Mesendoderm (in vitro differentiated cells): ENCODE results near the gene CR1.
"Not testable (repeated sequence)": the region's sequence is repeated elsewhere in the genome, so short reads cannot be mapped to it uniquely, and the experiment has no call there.

ENCODE experiments used
- DNase-seq: peaks from one replicate; pipeline ENCODE4 v3.0.0; 2013
- H2AK5ac ChIP-seq: 2 replicates; pipeline ENCODE4 v1.6.1; 2013; ENCODE audit warnings: low read length, inconsistent platforms
- H2BK120ac ChIP-seq: 2 replicates; pipeline ENCODE4 v1.6.1; 2013; ENCODE audit warnings: low read depth, mild to moderate bottlenecking, low read length, moderate library complexity, mixed read lengths
- H2BK15ac ChIP-seq: replicated peaks from 2 replicates; pipeline ENCODE4 v1.6.1; 2013; ENCODE audit warnings: low read depth, mild to moderate bottlenecking, moderate library complexity
- H2BK5ac ChIP-seq: 2 replicates; pipeline ENCODE4 v1.6.1; 2013; ENCODE audit warnings: low read length, inconsistent platforms
- H3K18ac ChIP-seq: 2 replicates; pipeline ENCODE4 v1.6.1; 2013; ENCODE audit warnings: mild to moderate bottlenecking, low read length, mixed read lengths
- H3K23ac ChIP-seq: one replicate; pipeline ENCODE4 v1.6.1; 2013; ENCODE audit warnings: low read length
- H3K27ac ChIP-seq: 2 replicates; pipeline ENCODE4 v1.5.1; 2013; ENCODE audit warnings: low read depth, mild to moderate bottlenecking, inconsistent platforms, low read length, moderate library complexity
- H3K27me3 ChIP-seq: 2 replicates; pipeline ENCODE4 v1.6.1; 2013; ENCODE audit warnings: low read length, control low read depth, mild to moderate bottlenecking, inconsistent platforms; ENCODE audit not compliant: insufficient read depth, poor library complexity
- H3K36me3 ChIP-seq: 2 replicates; pipeline ENCODE4 v1.6.1; 2013; ENCODE audit warnings: low read length, inconsistent platforms; ENCODE audit not compliant: control insufficient read depth, insufficient read depth
- H3K4ac ChIP-seq: one replicate; pipeline ENCODE4 v1.6.1; 2013; ENCODE audit warnings: low read depth, mild to moderate bottlenecking, low read length, moderate library complexity
- H3K4me1 ChIP-seq: 2 replicates; pipeline ENCODE4 v1.6.1; 2013; ENCODE audit warnings: low read depth, low read length, inconsistent platforms; ENCODE audit not compliant: control insufficient read depth
- H3K4me2 ChIP-seq: 2 replicates; pipeline ENCODE4 v1.6.1; 2013; ENCODE audit warnings: low read length
- H3K4me3 ChIP-seq: 2 replicates; pipeline ENCODE4 v1.5.1; 2013; ENCODE audit warnings: mild to moderate bottlenecking, low read length
- H3K56ac ChIP-seq: one replicate; pipeline ENCODE4 v1.6.1; 2013; ENCODE audit warnings: low read length
- H3K79me1 ChIP-seq: 2 replicates; pipeline ENCODE4 v1.6.1; 2013; ENCODE audit warnings: low read length, inconsistent platforms
- H3K79me2 ChIP-seq: 2 replicates; pipeline ENCODE4 v1.6.1; 2013; ENCODE audit warnings: mild to moderate bottlenecking, low read length; ENCODE audit not compliant: control insufficient read depth, insufficient read depth
- H3K9ac ChIP-seq: 2 replicates; pipeline ENCODE4 v1.6.1; 2013; ENCODE audit warnings: low read length, inconsistent platforms
- H4K5ac ChIP-seq: one replicate; pipeline ENCODE4 v1.6.1; 2013; ENCODE audit warnings: low read length
- H4K8ac ChIP-seq: one replicate; pipeline ENCODE4 v1.6.1; 2013; ENCODE audit warnings: low read depth, mild to moderate bottlenecking, control low read depth, low read length, moderate library complexity
- WGBS: extraction: QIAGEN DNeasy Blood & Tissue Kit; methylation state at CpG from one replicate; pipeline ENCODE4 v1.1.7; 2013; ENCODE audit warnings: low lambda C conversion rate, missing lambda C conversion rate; ENCODE audit not compliant: insufficient coverage; ENCODE audit errors: extremely low coverage; 5-methylcytosine and 5-hydroxymethylcytosine counted together

Gene CR1

GRCh38 chr1:207676153-207676552, 180.2 kb downstream of the CR1 start:
- H3K4ac ChIP-seq = no peak overlapping the region

DNA sequence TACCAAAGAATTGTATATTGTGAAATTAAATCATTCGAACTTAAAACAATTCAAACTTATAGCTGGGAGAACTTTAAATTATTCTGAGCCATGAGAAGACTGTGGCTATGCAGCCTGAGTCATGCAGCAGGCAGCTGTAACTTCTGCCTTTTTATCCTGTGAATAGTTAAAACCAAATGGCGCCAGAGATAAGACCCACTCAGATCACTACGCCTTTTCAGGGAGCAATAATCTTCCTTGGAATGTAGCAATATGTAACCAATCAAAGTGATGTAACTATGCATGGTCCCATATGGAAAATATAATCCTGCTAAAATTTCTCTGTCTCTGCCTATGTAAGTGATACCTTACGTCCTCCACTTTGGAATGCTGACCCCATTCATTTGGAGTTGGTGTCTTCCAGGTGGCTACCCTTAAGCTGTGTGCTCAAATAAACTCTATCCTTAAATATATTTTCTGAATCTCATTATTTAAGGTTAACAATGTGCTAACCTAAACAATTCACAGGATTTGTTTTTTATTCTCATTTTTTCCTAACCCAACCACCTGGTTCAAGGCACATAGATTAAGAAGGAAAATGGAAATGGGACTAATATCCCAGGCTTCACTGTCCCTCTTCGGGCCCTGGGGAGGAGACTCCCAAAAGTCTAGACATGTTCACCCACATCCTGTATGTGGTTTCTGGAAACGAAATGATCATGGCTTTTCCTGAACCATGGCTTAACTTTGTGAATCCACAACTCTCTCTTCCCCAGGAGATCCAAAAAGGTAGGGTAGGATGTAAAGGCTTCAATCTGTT, 184.8 kb downstream of the CR1 start:
- not testable (repeated sequence) for H3K4me2 ChIP-seq, H3K23ac ChIP-seq
- DNase-seq = peak; percentile 87

More at GRCh38 chr1:207676153-207676552, 180.2 kb downstream of the CR1 start:
- Histone ChIP-seq H2BK5ac (no peak overlapping the region), H3K79me1 (no peaks in the 10 kb centered on the region), H3K18ac (no peak overlapping the region), H2BK15ac (no peak overlapping the region), H3K27me3 (no peaks in the 10 kb centered on the region), H2AK5ac (no peak overlapping the region), H4K5ac (no peak overlapping the region), H3K4me1 (no peaks in the 10 kb centered on the region), H3K56ac (no peak overlapping the region), H3K36me3 (no peaks in the 10 kb centered on the region), H3K4me3 (no peak overlapping the region), H2BK120ac (no peak overlapping the region), H3K4me2 (no peak overlapping the region), H3K27ac (no peak overlapping the region), H3K79me2 (no peaks in the 10 kb centered on the region), H3K9ac (no peak overlapping the region), H4K8ac (no peak overlapping the region), H3K23ac (no peak overlapping the region)
- whole genome bisulfite sequencing = no CpG with 5 or more reads among the region's 4 CpGs
- DNase-seq = no peak

DNA sequence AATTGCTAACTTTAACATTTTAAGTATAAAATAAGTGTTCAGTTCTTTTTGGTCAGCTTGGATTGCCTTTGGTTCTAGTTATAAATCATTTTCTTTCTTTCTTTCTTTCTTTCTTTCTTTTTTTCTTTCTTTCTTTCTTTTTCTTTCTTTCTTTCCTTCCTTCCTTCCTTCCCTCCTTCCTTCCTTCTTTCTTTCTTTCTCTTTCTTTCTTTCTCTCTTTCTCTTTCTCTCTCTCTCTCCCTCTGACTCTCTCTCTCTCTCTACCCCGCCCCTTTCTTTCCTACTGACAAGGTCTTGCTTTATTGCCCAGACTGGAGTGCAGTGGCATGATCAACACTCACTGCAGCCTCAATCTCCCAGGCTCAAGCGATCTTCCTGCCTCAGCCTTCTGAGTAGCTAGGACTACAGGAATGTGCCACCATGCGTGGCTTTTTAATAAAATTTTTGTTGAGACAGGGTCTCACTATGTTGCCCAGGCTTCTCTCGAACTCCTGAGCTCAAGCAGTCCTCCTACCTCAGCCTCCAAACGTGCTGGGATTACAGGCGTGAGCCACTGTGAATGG, 187.0 kb downstream of the CR1 start:
- no CpG with 5 or more reads among the region's 6 CpGs for WGBS
- not testable (repeated sequence) for H3K56ac ChIP-seq, H3K9ac ChIP-seq, H2AK5ac ChIP-seq, H2BK15ac ChIP-seq, H3K4me3 ChIP-seq, H3K23ac ChIP-seq, H3K27me3 ChIP-seq, H3K79me1 ChIP-seq, H4K8ac ChIP-seq, DNase-seq, H3K4me2 ChIP-seq, H4K5ac ChIP-seq, H3K79me2 ChIP-seq, H3K36me3 ChIP-seq, H3K27ac ChIP-seq, H3K4ac ChIP-seq, H2BK5ac ChIP-seq, H3K18ac ChIP-seq, H2BK120ac ChIP-seq, H3K4me1 ChIP-seq

More for the DNA sequence above, 184.8 kb downstream of the CR1 start:
- H2BK15ac ChIP-seq, H3K4ac ChIP-seq, H3K9ac ChIP-seq, H3K18ac ChIP-seq, H3K79me1 ChIP-seq, H3K4me1 ChIP-seq, H3K79me2 ChIP-seq, H3K27ac ChIP-seq, H2BK5ac ChIP-seq, H2AK5ac ChIP-seq, H3K56ac ChIP-seq, H3K27me3 ChIP-seq, H2BK120ac ChIP-seq, H3K4me3 ChIP-seq, H4K8ac ChIP-seq, H4K5ac ChIP-seq, H3K36me3 ChIP-seq: not testable (repeated sequence)
- WGBS = no CpG with 5 or more reads among the region's 6 CpGs

DNA sequence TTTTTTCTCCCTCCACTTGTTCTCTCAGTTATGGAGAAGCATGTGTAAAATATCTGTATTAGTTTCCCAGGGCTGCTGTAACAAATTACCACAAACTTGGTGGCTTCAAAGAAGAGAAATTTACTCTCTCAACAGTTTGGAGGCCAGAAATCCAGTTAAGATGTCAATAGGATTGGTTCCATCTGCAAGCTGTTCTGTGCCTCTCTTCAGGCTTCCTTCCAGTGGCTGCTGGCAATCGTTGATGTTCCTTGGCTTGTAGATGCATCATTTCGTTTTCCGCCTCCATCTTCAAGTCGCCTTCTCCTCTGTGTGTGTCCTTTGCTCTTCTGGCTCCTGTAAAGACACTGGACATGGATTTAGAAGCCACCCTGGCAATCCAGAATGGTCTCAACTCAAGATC, 194.6 kb downstream of the CR1 start:
- H2BK5ac ChIP-seq, H2BK120ac ChIP-seq, H3K79me2 ChIP-seq, H3K23ac ChIP-seq, H3K18ac ChIP-seq, H3K27me3 ChIP-seq, H3K36me3 ChIP-seq, H3K9ac ChIP-seq, H3K27ac ChIP-seq, H4K8ac ChIP-seq, DNase-seq, H2AK5ac ChIP-seq, H3K4me2 ChIP-seq, H2BK15ac ChIP-seq, H3K56ac ChIP-seq, H3K79me1 ChIP-seq, H4K5ac ChIP-seq, H3K4ac ChIP-seq, H3K4me1 ChIP-seq, H3K4me3 ChIP-seq: not testable (repeated sequence)
- no CpG with 5 or more reads among the region's 4 CpGs for WGBS

GRCh38 chr1:207691010-207691409, 195.1 kb downstream of the CR1 start:
- no peak overlapping the region for H2AK5ac ChIP-seq
- no peak overlapping the region for H3K4me2 ChIP-seq
- H2BK15ac ChIP-seq = no peak overlapping the region
- H3K56ac ChIP-seq = no peak overlapping the region
- H3K79me1 ChIP-seq = no peaks in the 10 kb centered on the region
- no peaks in the 10 kb centered on the region for H3K79me2 ChIP-seq
- H3K18ac ChIP-seq = no peak overlapping the region
- no peak overlapping the region for H4K5ac ChIP-seq
- no peak overlapping the region for H3K27ac ChIP-seq
- H3K4ac ChIP-seq = no peak overlapping the region
- no peak overlapping the region for H4K8ac ChIP-seq
- H3K4me1 ChIP-seq = no peaks in the 10 kb centered on the region
- H2BK5ac ChIP-seq = no peak overlapping the region
- no peak overlapping the region for H3K4me3 ChIP-seq
- DNase-seq = no peak
- H3K23ac ChIP-seq = no peak overlapping the region
- H2BK120ac ChIP-seq = no peak overlapping the region
- H3K36me3 ChIP-seq = no peaks in the 10 kb centered on the region
- no peaks in the 10 kb centered on the region for H3K27me3 ChIP-seq
- no peak overlapping the region for H3K9ac ChIP-seq
